Esophagus squamous epithelium (tissue), 5 donors: ENCODE data around the gene EFHC1. TPM values are rescaled to one million over a fixed set of nuclear protein-coding genes. Genes with fewer than 3 reads are reported as not detected.

Experiments used
- DNase-seq: peaks from one replicate; lab custom pipeline; 2025; lab: John Stamatoyannopoulos, UW
- H3K27ac ChIP-seq, 4 donors: fragments of 200-600 bp; sonication (generic); one replicate each; pipeline ENCODE4 v1.5.1; 2016 to 2019; ENCODE audit warnings: mild to moderate bottlenecking in 1 of 4
- H3K27me3 ChIP-seq, 4 donors: fragments of 200-600 bp; sonication (generic); 1 replicate in 3 of 4; 2 replicates in 1 of 4; pipeline versions ENCODE4 v1.5.1 to v1.6.0; 2017 to 2021; ENCODE audit warnings: antibody characterized with exemption in 1 of 4
- H3K36me3 ChIP-seq, 3 donors: fragments of 200-600 bp; sonication (generic); one replicate each; pipeline ENCODE4 v1.5.1; 2016 to 2019
- H3K4me1 ChIP-seq, 3 donors: fragments of 200-600 bp; sonication (generic); one replicate each; pipeline ENCODE4 v1.5.1; 2017 to 2019
- H3K4me3 ChIP-seq, 4 donors: fragments of 200-600 bp; sonication (generic); 1 replicate in 3 of 4; 2 replicates in 1 of 4; pipeline ENCODE4 v1.5.1; 2016 to 2019; ENCODE audit warnings: mild to moderate bottlenecking in 2 of 4, moderate library complexity in 1 of 4
- H3K9me3 ChIP-seq, 3 donors: fragments of 200-600 bp; sonication (generic); one replicate each; pipeline ENCODE4 v1.5.1; 2016 to 2019
- POLR2A ChIP-seq, 4 donors: fragments of 450-650 bp; IDR thresholded peaks; one replicate each; pipeline ENCODE4 v1.6.1; 2017; ENCODE audit warnings: antibody characterized with exemption in 4 of 4, mild to moderate bottlenecking in 4 of 4, moderate library complexity in 3 of 4
- WGBS, 2 donors: methylation state at CpG; one replicate each; pipeline ENCODE4 v1.1.5; 2018; 5-methylcytosine and 5-hydroxymethylcytosine counted together
- intact Hi-C: fragments of 100-400 bp; cut with DNase I; formaldehyde crosslinking; loops from one replicate; pipeline ENCODE4 v1.15.0; 2022
- total RNA-seq, 4 donors: library from RNA; depleted of rRNA; stranded (reverse); fragments of >200 nt; gene quantifications; one replicate each; pipeline ENCODE4 v1.1.0, GENCODE V29; 2016
- TF ChIP-seq, protein P1 (sequence below), 6 experiments: fragments of 450-650 bp in 4 of 6; fragments of 200-600 bp in 2 of 6; sonication (generic) in 2 of 6; IDR thresholded peaks; one replicate each; pipeline ENCODE4 v1.5.1; 2016 to 2019; ENCODE audit warnings: antibody characterized with exemption in 6 of 6, mild to moderate bottlenecking in 4 of 6, moderate library complexity in 4 of 6
- donor health status: DM: yes; HTN: yes; CAD: no.

Gene EFHC1
- total RNA-seq, 4 donors from 2014 or later: 4.0 to 17.5 (median 9.9) TPM

DNA sequence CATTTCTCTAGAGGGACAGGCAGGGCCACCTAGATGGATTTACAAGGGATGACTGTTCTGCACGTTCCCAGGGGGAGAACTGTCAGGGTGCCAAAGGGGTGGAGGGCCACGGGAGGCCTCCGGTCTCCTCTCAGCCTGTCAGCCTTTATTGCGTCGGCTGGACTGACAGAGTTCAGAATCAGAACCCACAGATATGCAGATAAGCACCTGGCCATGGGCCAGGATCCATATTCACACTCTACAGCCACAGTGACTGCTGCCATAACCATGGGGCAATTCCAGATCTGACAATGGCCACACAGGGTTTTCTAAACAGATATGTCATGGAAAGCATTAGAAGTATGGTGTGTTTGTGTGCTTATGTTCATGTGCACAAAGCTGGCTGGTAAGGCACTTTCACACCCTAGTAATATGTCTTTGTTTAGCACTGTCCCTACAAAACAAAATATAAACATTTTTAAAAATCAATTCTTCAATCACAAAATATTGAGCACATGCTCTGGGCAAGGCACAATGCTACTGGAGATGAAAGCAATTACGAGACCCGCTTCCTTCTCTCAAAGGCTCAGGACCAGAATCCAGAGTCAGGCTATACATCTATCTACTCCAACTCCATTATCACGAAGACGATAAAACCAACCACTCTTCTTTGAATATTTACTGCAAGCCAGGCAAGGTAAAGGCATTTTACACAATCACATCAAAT lies 127.7 kb downstream of the EFHC1 start:
- Histone ChIP-seq H3K9me3 (no peaks in the 10 kb centered on the region), H3K36me3 (no peaks in the 10 kb centered on the region), H3K4me3 (no peak overlapping the region), H3K27ac (peak overlapping the region in 1 of 4 donors; percentile 13), H3K4me1 (peaks cover 17 to 79% (median 35%) of the 10 kb centered on the region in 3 donors), H3K27me3 (no peaks in the 10 kb centered on the region)
- TF ChIP-seq POLR2A (IDR thresholded peaks at IDR 0.05): no peak
- TF ChIP-seq, protein P1, sequence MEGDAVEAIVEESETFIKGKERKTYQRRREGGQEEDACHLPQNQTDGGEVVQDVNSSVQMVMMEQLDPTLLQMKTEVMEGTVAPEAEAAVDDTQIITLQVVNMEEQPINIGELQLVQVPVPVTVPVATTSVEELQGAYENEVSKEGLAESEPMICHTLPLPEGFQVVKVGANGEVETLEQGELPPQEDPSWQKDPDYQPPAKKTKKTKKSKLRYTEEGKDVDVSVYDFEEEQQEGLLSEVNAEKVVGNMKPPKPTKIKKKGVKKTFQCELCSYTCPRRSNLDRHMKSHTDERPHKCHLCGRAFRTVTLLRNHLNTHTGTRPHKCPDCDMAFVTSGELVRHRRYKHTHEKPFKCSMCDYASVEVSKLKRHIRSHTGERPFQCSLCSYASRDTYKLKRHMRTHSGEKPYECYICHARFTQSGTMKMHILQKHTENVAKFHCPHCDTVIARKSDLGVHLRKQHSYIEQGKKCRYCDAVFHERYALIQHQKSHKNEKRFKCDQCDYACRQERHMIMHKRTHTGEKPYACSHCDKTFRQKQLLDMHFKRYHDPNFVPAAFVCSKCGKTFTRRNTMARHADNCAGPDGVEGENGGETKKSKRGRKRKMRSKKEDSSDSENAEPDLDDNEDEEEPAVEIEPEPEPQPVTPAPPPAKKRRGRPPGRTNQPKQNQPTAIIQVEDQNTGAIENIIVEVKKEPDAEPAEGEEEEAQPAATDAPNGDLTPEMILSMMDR (IDR thresholded peaks at IDR 0.05): no peak
- 80 to 91% methylated on average over 4 to 8 of the region's 9 CpGs for WGBS, 2 donors
- intact Hi-C loops: no loop called here
- DNase-seq: no peak

DNA sequence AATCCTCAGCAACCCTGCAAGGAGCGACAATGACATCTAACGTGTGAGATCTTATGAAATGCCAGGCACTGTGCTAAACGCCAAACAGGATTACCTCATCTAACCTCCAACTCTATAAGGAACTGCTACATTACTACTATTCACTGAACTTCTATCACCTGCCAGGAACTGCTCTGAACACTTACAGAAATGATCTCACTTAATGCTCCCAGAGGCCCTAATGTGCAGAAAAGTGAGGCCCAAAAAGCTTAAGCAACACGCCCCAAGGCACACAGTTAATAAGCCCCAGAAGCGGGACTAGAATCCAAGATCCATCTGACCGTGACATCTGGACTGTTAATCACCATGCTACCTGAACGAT lies 128.2 kb downstream of the EFHC1 start:
- Histone ChIP-seq H3K4me1 (peaks cover 17 to 79% (median 35%) of the 10 kb centered on the region in 3 donors), H3K27ac (no peak overlapping the region), H3K9me3 (no peaks in the 10 kb centered on the region), H3K36me3 (no peaks in the 10 kb centered on the region), H3K27me3 (no peaks in the 10 kb centered on the region), H3K4me3 (no peak overlapping the region)
- intact Hi-C loops: no loop called here
- WGBS, 2 donors: 54 to 88% methylated on average over 7 of the region's 7 CpGs
- TF ChIP-seq POLR2A (IDR thresholded peaks at IDR 0.05): no peak
- TF ChIP-seq, protein P1 (IDR thresholded peaks at IDR 0.05): no peak
- DNase-seq: no peak

DNA sequence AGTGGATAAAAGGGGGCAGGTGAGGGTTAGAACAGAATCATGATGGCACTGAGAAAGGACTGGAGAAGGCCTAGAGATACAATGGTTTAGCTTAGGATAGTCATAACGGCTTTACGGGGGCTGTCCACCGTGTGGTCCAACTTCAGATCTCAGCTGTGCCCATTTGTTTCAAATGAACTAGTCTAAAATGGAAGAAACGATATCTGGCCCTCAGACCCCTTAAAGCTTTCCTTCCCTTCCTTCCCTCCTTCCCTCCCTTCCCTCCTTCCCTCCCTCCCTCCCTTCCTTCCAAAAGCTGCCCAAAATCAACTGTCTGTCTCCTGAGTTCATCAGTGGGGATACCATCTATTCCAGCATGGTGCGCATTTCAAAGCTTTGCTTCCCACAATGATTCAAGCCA lies 128.9 kb downstream of the EFHC1 start:
- Histone ChIP-seq H3K27me3 (no peaks in the 10 kb centered on the region), H3K27ac (no peak overlapping the region), H3K4me3 (no peak overlapping the region), H3K36me3 (no peaks in the 10 kb centered on the region), H3K4me1 (peaks cover 17 to 74% (median 30%) of the 10 kb centered on the region in 3 donors), H3K9me3 (no peaks in the 10 kb centered on the region)
- TF ChIP-seq POLR2A (IDR thresholded peaks at IDR 0.05): no peak
- TF ChIP-seq, protein P1 (IDR thresholded peaks at IDR 0.05): no peak
- intact Hi-C loops: no loop called here
- no peak for DNase-seq
- 95 to 97% methylated on average over 5 of the region's 5 CpGs for WGBS, 2 donors

DNA sequence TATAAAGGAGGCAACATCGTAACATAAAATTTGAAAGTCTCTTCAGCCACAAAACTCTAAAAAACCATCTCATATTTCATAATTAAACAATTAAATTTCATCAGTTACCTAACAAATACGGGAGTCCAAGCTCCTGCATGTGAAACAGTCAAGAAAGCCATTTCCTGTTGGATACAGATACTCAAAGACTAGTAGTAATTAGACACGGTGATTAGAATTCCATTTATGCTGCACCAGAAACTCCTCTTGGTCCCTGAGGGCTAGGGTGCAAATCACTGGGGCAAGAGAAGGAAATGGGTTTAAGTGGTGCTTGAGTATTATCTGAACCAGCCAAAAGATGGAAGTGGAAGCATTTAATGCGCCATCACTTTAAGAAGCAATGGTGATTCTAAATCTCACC lies 129.3 kb downstream of the EFHC1 start:
- Histone ChIP-seq H3K9me3 (no peaks in the 10 kb centered on the region), H3K27ac (peak overlapping the region in 1 of 4 donors; percentile 1), H3K4me3 (no peak overlapping the region), H3K27me3 (no peaks in the 10 kb centered on the region), H3K4me1 (peaks cover 17 to 70% (median 26%) of the 10 kb centered on the region in 3 donors), H3K36me3 (no peaks in the 10 kb centered on the region)
- WGBS, 2 donors: 82 to 85% methylated on average over 4 of the region's 4 CpGs
- no peak for DNase-seq
- TF ChIP-seq POLR2A (IDR thresholded peaks at IDR 0.05): no peak
- TF ChIP-seq, protein P1 (IDR thresholded peaks at IDR 0.05): no peak
- intact Hi-C loops: no loop called here

DNA sequence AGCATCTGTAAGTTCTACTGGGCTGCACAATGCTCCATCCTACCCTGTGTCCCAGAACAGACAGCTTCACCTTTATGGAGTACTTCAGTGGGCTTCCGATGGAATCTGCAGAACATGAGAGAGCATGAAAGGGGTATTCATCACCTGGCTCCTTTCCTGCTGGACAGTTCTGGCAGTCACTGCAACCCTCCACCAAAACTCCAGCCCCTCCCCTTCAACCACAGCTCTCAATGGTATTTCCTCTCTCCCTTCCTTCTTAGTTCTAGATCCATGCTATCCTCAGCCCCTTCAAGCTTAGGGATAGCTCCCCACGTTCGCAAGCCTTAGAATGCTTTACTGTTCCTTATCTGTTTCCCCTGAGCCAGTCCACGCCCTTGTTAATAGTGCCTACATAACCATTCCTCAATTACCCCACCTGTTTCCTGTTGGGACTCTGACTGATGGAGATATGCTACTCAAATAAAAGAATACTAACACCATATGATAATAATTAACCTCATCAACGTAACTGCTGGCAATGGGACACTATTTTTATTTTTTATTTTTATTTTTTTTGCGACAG lies 130.0 kb downstream of the EFHC1 start:
- TF ChIP-seq, protein P1 (IDR thresholded peaks at IDR 0.05): no peak
- TF ChIP-seq POLR2A (IDR thresholded peaks at IDR 0.05): no peak
- intact Hi-C loops: no loop called here
- peak overlapping the region in 1 of 4 donors; percentile 1 for H3K27ac ChIP-seq
- H3K9me3 ChIP-seq: no peaks in the 10 kb centered on the region
- WGBS, 2 donors: 74 to 83% methylated on average over 6 of the region's 6 CpGs
- no peaks in the 10 kb centered on the region for H3K27me3 ChIP-seq
- H3K4me3 ChIP-seq: no peak overlapping the region
- DNase-seq: no peak
- no peaks in the 10 kb centered on the region for H3K36me3 ChIP-seq
- H3K4me1 ChIP-seq: peaks cover 17 to 65% (median 23%) of the 10 kb centered on the region in 3 donors
